Caco-2 (cell line): ENCODE results near the gene KRT80. TPM values are rescaled to one million over a fixed set of nuclear protein-coding genes. Genes with fewer than 3 reads are reported as not detected.

ENCODE experiments used
- BruUV-seq: library from RNA; stranded (reverse); fragments of 400-500 nt; replicated peaks from 2 replicates; lab custom pipeline; 2021; lab: Mats Ljungman, UMichigan
- CTCF ChIA-PET: fragments of 300-600 bp; sonication (Branson Sonifier 250); formaldehyde crosslinking; loops from one replicate; lab custom pipeline; 2022; ENCODE audit warnings: antibody characterized with exemption; lab: Charles Lee
- POLR2A ChIA-PET: fragments of 300-600 bp; sonication (Branson Sonifier 250); formaldehyde crosslinking; loops from one replicate; lab custom pipeline; 2022; ENCODE audit warnings: antibody characterized with exemption; lab: Charles Lee
- DNase-seq, 2 experiments: peaks; one replicate each; pipeline versions ENCODE4 v3.0.0 to v3.0.0-alpha.2; 2020 to 2022
- H3K27me3 ChIP-seq: replicated peaks from 2 replicates; pipeline ENCODE4 v1.6.0; 2011; ENCODE audit warnings: low read length; ENCODE audit not compliant: control insufficient read depth, insufficient read depth
- H3K36me3 ChIP-seq: 2 replicates; pipeline ENCODE4 v1.5.1; 2011; ENCODE audit warnings: low read length; ENCODE audit not compliant: control insufficient read depth, insufficient read depth
- H3K4me1 ChIP-seq: fragments of 250-450 bp; sonication (Bioruptor Pico); 2 replicates; pipeline ENCODE4 v1.5.1; 2020; ENCODE audit warnings: mild to moderate bottlenecking
- H3K4me3 ChIP-seq: 2 replicates; pipeline ENCODE4 v1.5.1; 2011; ENCODE audit warnings: low read depth, mild to moderate bottlenecking, control low read depth, low read length
- H3K9me3 ChIP-seq: fragments of 250-450 bp; sonication (Bioruptor Pico); 2 replicates; pipeline ENCODE4 v1.5.1; 2020; ENCODE audit warnings: mild to moderate bottlenecking, moderate library complexity
- H3K27ac Mint-ChIP-seq: one replicate; pipeline ENCODE4 v1.8.0; 2022; ENCODE audit warnings: mixed read lengths; ENCODE audit not compliant: unreplicated experiment
- H3K27me3 Mint-ChIP-seq: one replicate; pipeline ENCODE4 v1.8.0; 2022; ENCODE audit warnings: mixed read lengths; ENCODE audit not compliant: insufficient read depth, unreplicated experiment
- H3K36me3 Mint-ChIP-seq: one replicate; pipeline ENCODE4 v1.8.0; 2022; ENCODE audit warnings: mild to moderate bottlenecking, mixed read lengths; ENCODE audit not compliant: insufficient read depth, unreplicated experiment
- H3K4me1 Mint-ChIP-seq: one replicate; pipeline ENCODE4 v1.8.0; 2022; ENCODE audit warnings: low read depth, mixed read lengths; ENCODE audit not compliant: unreplicated experiment
- H3K4me3 Mint-ChIP-seq: one replicate; pipeline ENCODE4 v1.8.0; 2022; ENCODE audit warnings: mild to moderate bottlenecking, moderate library complexity, mixed read lengths; ENCODE audit not compliant: unreplicated experiment
- H3K9me3 Mint-ChIP-seq: one replicate; pipeline ENCODE4 v1.8.0; 2022; ENCODE audit warnings: mixed read lengths; ENCODE audit not compliant: unreplicated experiment
- intact Hi-C: fragments of 100-400 bp; cut with micrococcal nuclease; formaldehyde crosslinking; loops from one replicate; pipeline ENCODE4 v1.10.0; 2022; ENCODE audit not compliant: unreplicated experiment
- total RNA-seq: library from RNA; stranded (reverse); gene quantifications from 2 replicates; pipeline ENCODE4 v1.2.3, GENCODE V29; 2022
- TF ChIP-seq, protein P1 (sequence below), 2 experiments: fragments of 200-600 bp in 1 of 2; IDR thresholded peaks; 1 replicate in 1 of 2; 2 replicates in 1 of 2; pipeline versions ENCODE4 v1.5.1 to v1.8.0; 2011 to 2022; ENCODE audit warnings: antibody characterized with exemption in 1 of 2, control low read depth in 1 of 2, inconsistent platforms in 1 of 2, low read depth in 1 of 2, low read length in 1 of 2, mild to moderate bottlenecking in 1 of 2, moderate library complexity in 1 of 2; ENCODE audit not compliant: insufficient read depth in 1 of 2, severe bottlenecking in 1 of 2, unreplicated experiment in 1 of 2

Gene KRT80
- total RNA-seq, 1 experiment from 2014 or later, result 0.29 TPM

DNA sequence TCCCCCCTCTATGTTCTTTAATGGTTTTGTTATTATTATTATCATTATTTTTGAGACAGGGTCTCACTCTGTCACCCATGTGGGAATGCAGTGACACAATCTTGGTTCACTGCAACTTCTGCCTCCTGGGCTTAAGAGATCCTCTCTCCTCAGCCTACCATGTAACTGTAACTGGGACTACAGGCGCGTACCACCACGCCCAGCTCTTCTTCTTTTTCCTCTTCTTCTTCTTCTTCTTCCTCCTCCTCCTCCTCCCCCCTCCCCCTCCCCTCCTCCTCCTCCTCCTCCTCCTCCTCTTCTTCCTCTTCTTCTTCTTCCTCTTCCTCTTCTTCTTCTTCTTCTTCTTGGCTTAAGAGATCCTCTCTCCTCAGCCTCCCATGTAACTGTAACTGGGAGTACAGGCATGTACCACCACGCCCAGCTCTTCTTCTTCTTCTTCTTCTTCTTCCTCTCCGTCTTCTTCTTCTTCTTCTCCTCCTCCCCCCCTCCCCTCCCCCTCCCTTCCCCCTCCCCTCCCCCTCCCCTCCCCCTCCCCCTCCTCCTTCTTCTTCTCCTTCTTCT lies 35.9 kb upstream of the KRT80 start:
- H3K4me3 ChIP-seq, result no peak overlapping the region
- no peaks in the 10 kb centered on the region for H3K36me3 ChIP-seq
- ChIA-PET CTCF (no interaction called here), POLR2A (interaction anchor here (1.0 kb wide), 1 partner anchor 12 kb away, joined by 3 read pairs; no protein-coding TSS in a partner anchor)
- no TSS peak for BruUV-seq
- TF ChIP-seq, protein P1, sequence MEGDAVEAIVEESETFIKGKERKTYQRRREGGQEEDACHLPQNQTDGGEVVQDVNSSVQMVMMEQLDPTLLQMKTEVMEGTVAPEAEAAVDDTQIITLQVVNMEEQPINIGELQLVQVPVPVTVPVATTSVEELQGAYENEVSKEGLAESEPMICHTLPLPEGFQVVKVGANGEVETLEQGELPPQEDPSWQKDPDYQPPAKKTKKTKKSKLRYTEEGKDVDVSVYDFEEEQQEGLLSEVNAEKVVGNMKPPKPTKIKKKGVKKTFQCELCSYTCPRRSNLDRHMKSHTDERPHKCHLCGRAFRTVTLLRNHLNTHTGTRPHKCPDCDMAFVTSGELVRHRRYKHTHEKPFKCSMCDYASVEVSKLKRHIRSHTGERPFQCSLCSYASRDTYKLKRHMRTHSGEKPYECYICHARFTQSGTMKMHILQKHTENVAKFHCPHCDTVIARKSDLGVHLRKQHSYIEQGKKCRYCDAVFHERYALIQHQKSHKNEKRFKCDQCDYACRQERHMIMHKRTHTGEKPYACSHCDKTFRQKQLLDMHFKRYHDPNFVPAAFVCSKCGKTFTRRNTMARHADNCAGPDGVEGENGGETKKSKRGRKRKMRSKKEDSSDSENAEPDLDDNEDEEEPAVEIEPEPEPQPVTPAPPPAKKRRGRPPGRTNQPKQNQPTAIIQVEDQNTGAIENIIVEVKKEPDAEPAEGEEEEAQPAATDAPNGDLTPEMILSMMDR (IDR thresholded peaks at IDR 0.05; ENCODE audit: insufficient read depth in 1 of 2, low read depth in 1 of 2, low read length in 1 of 2, severe bottlenecking in 1 of 2, unreplicated experiment in 1 of 2), result no peak
- peaks cover 46% of the 10 kb centered on the region for H3K4me1 Mint-ChIP-seq
- no peaks in the 10 kb centered on the region for H3K27me3 Mint-ChIP-seq
- intact Hi-C loops, result no loop called here
- DNase-seq, result no peak
- H3K9me3 Mint-ChIP-seq, result peaks cover 10% of the 10 kb centered on the region
- H3K27ac Mint-ChIP-seq, result no peak overlapping the region
- peaks cover 59% of the 10 kb centered on the region for H3K4me1 ChIP-seq
- no peak overlapping the region for H3K4me3 Mint-ChIP-seq
- H3K36me3 Mint-ChIP-seq, result no peaks in the 10 kb centered on the region
- no peaks in the 10 kb centered on the region for H3K27me3 ChIP-seq
- no peaks in the 10 kb centered on the region for H3K9me3 ChIP-seq

DNA sequence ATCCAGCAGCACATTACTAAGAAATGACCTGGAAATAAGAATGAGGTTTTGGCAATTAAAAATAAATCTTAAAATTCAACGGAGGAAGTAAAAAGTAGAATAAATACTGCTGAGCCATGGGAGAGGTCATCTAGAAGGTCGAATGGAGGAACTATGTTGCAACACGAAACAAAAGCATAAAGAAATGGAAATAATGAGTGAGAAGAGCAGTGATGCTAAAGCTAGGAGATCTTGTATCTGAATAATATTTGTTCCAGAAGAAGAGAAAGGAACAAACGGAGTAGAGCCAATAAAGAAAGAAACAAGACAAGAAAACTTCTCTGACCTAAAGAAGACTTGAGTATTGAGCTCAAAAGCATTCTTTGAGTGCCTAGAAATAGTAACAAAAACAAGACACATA lies 34.6 kb upstream of the KRT80 start:
- H3K27ac Mint-ChIP-seq, result no peak overlapping the region
- DNase-seq, result no peak
- H3K4me3 Mint-ChIP-seq, result no peak overlapping the region
- POLR2A ChIA-PET, result interaction anchor here (1.0 kb wide), 1 partner anchor 11 kb away, joined by 3 read pairs; no protein-coding TSS in a partner anchor
- Histone ChIP-seq H3K4me1 (peaks cover 49% of the 10 kb centered on the region), H3K36me3 (no peaks in the 10 kb centered on the region), H3K4me3 (no peak overlapping the region), H3K9me3 (no peaks in the 10 kb centered on the region), H3K27me3 (no peaks in the 10 kb centered on the region)
- H3K9me3 Mint-ChIP-seq, result peaks cover 10% of the 10 kb centered on the region
- H3K27me3 Mint-ChIP-seq, result no peaks in the 10 kb centered on the region
- CTCF ChIA-PET, result no interaction called here
- H3K36me3 Mint-ChIP-seq, result no peaks in the 10 kb centered on the region
- H3K4me1 Mint-ChIP-seq, result peaks cover 35% of the 10 kb centered on the region
- no TSS peak for BruUV-seq
- intact Hi-C loops, result no loop called here
- TF ChIP-seq, protein P1 (IDR thresholded peaks at IDR 0.05; ENCODE audit: insufficient read depth in 1 of 2, low read depth in 1 of 2, low read length in 1 of 2, severe bottlenecking in 1 of 2, unreplicated experiment in 1 of 2), result no peak

- H3K27me3 ChIP-seq, result no peaks in the 10 kb centered on the region
- intact Hi-C loops, result no loop called here
- DNase-seq, result no peak
- H3K4me1 Mint-ChIP-seq, result peaks cover 28% of the 10 kb centered on the region
- CTCF ChIA-PET, result interaction anchor here (0.6 kb wide), 1 partner anchor 54 kb away, joined by 3 read pairs; no protein-coding TSS in a partner anchor
- no peaks in the 10 kb centered on the region for H3K9me3 ChIP-seq
- H3K4me3 Mint-ChIP-seq, result no peak overlapping the region
- H3K4me3 ChIP-seq, result no peak overlapping the region
- H3K27me3 Mint-ChIP-seq, result no peaks in the 10 kb centered on the region
- H3K36me3 Mint-ChIP-seq, result no peaks in the 10 kb centered on the region
- no peaks in the 10 kb centered on the region for H3K36me3 ChIP-seq
- TF ChIP-seq, protein P1 (IDR thresholded peaks at IDR 0.05; ENCODE audit: insufficient read depth in 1 of 2, low read depth in 1 of 2, low read length in 1 of 2, severe bottlenecking in 1 of 2, unreplicated experiment in 1 of 2), result no peak
- H3K9me3 Mint-ChIP-seq, result peaks cover 10% of the 10 kb centered on the region
- POLR2A ChIA-PET, result no interaction called here
- no peak overlapping the region for H3K27ac Mint-ChIP-seq
- no TSS peak for BruUV-seq
- H3K4me1 ChIP-seq, result peaks cover 42% of the 10 kb centered on the region
Observed at GRCh38 chr12:52225752-52226151, 33.9 kb upstream of the KRT80 start.
